NCI-H524 (cell line): Measurements from ENCODE around the gene BCDIN3D.
"Not testable (repeated sequence)": the region's sequence is repeated elsewhere in the genome, so short reads cannot be mapped to it uniquely, and the experiment has no call there.

ENCODE experiments used
- DNase-seq, 2 experiments: peaks; one replicate each; lab custom pipeline; 2025; lab: John Stamatoyannopoulos, UW

Gene BCDIN3D, protein sequence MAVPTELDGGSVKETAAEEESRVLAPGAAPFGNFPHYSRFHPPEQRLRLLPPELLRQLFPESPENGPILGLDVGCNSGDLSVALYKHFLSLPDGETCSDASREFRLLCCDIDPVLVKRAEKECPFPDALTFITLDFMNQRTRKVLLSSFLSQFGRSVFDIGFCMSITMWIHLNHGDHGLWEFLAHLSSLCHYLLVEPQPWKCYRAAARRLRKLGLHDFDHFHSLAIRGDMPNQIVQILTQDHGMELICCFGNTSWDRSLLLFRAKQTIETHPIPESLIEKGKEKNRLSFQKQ

GRCh38 chr12:49842519-49843352 is at the start of gene BCDIN3D:
TSS of gene BCDIN3D (minus strand) at chr12:49843106. CDS start at chr12:49843087, 19 bp downstream.
- DNase-seq, result peak; percentile 64 to 85

DNA sequence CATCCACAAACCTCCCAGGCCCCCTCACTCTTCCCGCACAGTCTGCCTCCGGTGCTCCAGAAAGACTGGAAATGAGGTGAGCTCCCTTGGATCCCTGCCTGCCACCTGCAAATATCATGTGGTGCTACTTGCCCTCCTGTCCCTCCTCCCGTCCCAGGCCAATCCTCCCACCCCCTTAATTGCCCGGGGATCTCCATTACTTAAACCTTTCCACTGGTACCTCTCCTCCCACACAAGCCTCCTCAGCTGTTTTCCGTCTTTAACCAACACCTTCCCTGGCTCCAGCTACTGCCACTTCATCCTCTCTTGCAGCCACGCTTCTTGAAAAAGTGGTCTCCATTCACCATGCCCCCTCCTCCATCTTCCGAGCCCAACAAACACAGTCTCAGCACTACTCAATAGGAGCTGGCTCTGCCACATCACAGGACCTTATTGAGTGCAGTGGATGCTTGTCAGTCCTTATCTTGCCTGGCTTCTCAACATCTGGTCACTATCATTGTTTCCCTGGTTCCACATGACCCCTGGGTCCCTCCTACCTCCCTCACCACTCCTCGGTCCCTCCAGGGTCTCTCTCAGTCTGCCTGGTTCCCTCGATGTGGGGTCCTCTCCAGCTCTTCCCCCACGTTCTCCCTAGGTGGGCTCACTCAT is 49.3 kb upstream of the BCDIN3D start:
- DNase-seq, result no peak

DNA sequence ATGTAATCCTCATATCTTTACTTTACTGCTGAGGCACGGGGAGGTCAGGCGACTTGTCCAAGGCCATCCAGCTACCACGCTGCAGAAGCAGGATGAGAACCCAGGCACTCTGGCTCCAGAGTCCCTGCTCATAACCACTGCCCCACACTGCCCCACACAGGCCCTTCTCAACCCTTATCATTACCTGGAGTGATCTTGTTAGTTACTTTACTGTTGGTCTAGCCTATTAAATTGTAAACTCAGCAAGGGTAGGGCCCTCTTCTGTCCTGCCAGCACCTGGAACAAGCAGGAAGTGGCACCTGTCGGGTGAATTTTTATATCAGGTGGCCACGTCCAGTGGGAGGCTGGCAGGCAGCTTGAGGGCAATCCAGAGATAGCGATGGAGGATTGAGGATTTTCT is 48.6 kb upstream of the BCDIN3D start:
- no peak for DNase-seq

- no peak for DNase-seq
These were observed 48.1 kb upstream of the BCDIN3D start for GRCh38 chr12:49891012-49891411.

DNA sequence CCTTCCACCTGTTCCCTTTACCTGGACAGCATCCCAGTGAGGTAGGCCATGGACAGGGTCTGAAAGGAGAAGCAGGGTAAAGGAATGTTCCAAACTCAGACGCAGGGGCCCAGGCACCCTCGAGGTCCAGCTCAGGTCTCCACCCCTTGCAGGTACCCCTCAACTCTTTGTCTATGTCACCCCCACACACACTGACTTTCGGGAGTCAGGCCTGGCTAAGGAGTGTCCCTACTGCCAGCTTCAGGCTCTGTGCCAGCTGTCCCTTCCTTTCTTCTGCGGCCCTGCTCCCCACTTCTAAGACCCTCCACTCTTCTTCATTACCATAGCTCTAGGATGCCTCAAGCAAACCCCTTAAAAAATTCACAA is 47.2 kb upstream of the BCDIN3D start:
- DNase-seq, result no peak

DNA sequence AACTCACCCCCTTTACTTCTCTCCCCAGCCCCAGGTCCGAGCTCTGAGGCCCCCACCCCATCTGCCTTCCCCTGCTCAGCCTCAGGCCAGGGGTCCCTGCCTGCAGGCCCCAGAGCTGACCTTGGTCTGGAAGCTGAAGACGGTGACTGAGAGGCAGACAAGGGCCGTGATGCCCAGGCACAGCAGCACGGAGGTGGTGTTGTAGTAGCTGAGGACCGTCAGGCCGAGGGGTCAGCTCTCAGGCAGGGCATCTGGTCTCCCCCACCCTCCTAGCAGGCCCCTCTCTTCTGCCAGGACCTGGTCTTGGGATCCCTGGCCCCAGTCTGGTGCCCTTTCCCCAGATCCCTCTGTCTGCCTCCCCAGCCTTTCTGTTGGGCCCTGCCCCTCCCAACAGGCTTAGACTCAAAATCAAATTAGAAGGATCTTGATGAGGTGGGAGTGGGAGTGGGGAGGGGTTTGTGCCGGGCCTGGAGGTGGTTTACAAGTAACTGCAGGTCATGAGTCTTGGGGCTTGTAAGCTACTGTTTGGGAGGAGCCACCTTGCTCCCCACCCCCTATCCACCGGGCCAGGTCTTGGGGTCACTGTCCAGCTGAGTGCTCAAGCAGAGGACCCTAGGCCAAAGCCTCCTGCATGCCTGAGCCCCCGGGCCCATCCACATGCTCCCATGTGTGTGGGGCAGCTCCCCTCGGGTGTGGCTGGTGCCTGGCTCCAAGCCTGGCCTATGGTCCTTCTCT is 46.6 kb upstream of the BCDIN3D start:
- no peak for DNase-seq

DNA sequence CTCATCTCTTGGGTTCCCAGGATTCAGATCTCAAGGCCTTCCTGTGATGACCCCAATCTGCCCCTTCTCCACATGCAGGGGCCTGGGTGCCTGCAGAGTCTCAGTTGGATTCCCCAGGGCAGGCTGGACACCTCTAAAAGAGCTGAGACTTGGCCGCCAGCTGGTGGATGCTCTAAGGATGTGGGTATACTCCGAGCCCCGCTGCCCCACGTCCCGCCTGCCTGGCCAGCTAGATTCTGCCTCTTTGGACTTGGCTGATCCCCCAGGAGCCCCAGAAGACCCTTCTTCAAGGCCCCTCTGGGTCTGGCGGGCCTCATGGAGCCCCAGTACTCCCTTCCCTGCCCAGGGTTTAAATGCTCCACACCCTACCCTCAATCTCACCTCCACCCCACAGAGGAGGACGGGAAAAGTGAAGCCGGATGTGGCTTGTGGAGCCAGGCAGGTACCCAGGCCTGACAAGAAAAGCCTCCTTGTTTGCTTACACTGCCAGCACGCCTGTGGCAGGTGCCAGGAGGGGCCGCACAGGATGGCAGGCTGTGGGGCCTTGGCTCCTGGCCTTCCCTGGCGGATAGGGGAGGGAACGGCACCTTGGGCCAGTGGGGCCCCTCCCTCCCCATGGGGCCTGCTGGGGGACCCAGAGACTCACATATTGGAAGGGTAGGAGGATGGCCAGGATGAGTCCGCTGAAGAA is 45.7 kb upstream of the BCDIN3D start:
- no peak for DNase-seq

DNA sequence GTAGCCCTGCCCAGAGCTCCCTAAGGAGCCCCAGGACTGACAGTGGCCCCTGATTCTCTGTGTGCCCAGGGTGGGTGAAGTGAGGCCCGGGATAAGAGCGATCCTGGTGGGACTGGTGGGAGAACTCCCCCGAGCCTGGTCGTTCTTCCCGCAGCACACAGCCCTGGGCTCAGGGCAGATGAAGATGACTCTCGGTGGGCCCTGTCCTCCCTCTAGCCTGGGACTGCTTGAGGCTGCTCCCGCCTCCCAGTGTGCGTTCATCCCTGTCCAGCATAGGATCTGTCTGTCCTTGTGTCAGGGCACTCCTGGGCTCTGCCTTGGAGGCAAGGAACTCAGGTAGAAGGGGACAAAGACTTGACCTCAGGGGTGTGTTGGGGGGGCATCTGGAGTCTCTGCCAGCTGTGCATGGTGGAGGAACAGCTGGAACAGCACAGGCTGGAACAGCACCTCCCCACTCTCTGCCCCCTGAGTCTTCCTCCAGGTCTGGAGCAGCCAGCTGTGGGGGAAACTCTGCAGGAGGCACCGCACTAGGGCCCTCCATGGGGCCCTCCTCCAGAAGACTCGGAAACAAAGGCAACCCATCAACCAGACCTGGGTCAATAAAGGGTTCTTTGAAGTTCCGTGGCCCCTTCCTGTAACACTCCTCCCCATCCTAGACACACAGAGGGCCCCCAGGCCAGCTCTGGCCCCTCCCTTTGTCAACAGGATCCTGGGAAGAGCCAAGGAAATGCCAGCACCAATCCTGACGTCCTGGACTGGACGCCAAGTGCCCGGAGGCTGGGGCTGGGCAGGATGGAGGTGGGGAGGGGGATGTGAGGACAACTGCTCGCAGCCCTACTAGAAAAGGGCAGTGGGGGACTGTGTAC is 44.9 kb upstream of the BCDIN3D start:
- DNase-seq, result no peak

GRCh38 chr12:49887091-49887490 is 44.2 kb upstream of the BCDIN3D start:
- no peak for DNase-seq

DNA sequence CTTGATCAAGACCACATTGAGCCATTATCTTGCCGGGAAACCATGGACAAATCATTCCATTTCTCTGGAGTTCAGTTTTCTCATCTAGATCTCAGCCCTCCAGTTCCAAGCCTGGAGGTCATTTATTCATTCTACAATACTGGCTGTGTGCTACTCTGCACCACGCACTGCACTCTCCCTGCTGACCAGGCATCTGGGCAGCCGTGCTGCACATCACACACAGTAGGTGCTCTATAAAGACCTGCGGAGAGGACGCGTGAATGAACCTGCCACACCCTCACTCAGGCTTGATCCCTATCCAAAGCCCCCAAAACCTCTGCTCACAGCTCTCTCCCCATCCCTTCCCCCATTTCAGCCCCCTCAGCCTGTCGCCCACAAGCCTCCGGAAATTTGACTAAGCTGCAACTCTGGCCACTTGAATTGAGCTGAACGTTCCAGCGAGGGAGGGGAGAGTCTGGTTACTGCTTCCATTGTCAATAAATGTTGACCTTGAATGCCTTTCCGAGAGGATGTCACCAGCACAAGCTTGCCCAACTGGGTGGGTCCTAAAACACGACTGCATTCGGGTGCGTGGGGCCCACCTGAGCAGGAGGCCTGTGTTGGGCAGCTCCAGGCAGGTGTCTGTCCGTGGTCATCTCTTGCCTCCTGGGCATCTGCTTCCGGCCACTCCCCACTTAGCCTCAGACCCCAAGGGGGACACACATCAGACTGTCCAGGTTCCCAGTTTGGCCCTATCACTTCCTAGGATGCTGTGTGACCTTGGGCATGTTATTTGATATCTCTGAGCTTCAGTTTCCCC is 43.0 kb upstream of the BCDIN3D start:
- DNase-seq, result no peak

GRCh38 chr12:49885118-49885517 is 42.2 kb upstream of the BCDIN3D start:
- DNase-seq, result no peak

DNA sequence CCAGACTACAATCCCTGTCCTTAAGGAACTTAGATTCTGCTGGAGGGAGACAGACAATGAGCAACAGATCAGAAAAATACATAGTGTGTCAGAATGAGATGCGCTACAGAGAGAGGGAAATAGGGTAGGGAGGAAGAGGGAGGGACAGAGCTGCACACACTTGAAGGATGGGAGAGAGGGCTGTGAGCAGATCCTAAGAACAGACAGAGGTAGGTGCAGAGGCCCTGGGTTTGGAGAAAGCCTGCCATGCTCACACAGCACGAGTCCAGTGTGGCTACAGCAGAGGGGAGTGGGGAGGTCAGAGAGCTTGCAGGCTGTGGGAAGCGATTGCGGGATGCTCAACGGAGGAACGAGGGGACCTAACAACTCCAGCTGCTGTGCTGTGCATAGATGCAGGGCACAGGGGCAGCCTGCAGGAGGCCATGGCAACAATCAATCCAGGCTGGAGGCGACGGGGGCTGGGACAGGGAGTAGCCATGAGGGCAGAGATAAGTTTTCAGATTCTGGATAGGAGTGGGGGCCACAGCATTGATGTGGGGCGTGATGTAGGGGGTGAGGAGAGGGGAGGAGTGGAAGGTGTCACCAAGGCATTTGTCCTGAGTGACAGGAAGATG is 40.1 kb upstream of the BCDIN3D start:
- DNase-seq, result no peak

- DNase-seq, result no peak
These were observed 39.4 kb upstream of the BCDIN3D start for GRCh38 chr12:49882248-49882850.

- no peak for DNase-seq
These were observed 38.7 kb upstream of the BCDIN3D start for GRCh38 chr12:49881415-49882247.

DNA sequence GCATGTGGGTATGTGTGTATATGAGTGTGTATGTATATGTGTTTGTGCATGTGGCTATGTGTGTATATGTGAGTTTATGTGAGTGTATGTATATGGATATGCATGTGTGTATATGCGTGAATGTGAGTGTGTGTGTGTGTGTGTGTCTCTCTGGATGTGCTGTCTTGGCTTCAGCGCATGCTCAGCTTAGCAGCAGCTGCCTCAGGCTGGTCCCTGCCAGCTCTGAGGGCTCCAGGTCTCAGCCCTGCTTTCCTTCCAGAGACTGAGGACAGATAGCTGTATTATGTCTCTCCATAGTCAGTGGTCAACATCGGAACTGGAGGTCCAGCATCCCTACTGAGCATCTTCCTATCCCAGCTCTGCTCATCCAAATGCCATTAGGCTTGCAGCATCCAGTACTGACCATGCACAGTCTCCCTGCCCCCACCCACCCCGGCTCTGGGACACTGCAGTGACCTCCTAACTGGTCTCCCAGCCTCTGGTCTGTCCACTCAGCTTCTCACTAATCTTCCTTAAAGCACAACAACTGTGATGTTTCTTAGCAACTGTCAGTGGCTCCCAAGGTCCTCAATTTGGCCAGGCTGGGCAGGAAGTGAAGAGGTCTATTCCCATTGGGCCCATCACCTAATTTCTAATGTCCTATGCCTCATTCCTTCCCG is 38.0 kb upstream of the BCDIN3D start:
- DNase-seq, result no peak

GRCh38 chr12:49879065-49879464 is 36.2 kb upstream of the BCDIN3D start:
- not testable (repeated sequence) for DNase-seq

DNA sequence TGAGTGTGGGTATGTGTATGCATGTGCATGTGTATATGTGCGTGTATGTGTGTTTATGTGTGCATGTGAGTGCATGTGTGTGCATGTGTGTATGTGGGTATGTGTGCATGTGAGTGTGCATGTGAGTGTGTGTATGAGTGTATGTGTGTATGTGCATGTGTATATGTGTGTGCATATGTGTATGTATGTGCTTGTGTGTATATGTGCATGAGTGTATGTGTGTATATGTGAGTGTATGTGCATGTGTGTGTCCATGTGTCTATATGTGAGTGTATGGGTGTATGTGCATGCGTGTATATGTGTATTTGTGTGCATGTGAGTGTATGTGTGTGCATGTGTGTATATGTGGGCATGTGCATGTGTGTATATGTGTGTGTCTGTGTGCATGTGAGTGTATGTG is 35.1 kb upstream of the BCDIN3D start:
- no peak for DNase-seq

- no peak for DNase-seq
These were observed 34.2 kb upstream of the BCDIN3D start for GRCh38 chr12:49877066-49877465.
